Stomach (tissue), 9 donors: ENCODE data around the gene PKNOX2. TPM values are rescaled to one million over a fixed set of nuclear protein-coding genes. Genes with fewer than 3 reads are reported as not detected.

Source experiments
- DNase-seq, 2 donors: peaks; one replicate each; pipeline versions ENCODE4 v3.0.0 to v3.0.0-alpha.2; 2013 to 2019
- H3K27ac ChIP-seq, 5 donors: fragments of 200-600 bp in 4 of 5; sonication (generic) in 4 of 5; one replicate each; pipeline ENCODE4 v1.5.1; 2013 to 2019; ENCODE audit warnings: mild to moderate bottlenecking in 1 of 5, moderate library complexity in 1 of 5
- H3K27me3 ChIP-seq, 3 donors: fragments of 200-600 bp; sonication (generic); one replicate each; pipeline ENCODE4 v1.5.1; 2017 to 2019; ENCODE audit warnings: mixed run types in 1 of 3
- H3K36me3 ChIP-seq, 4 donors: fragments of 200-600 bp; sonication (generic); 1 replicate in 3 of 4; 2 replicates in 1 of 4; pipeline ENCODE4 v1.5.1; 2016 to 2019
- H3K4me1 ChIP-seq, 4 donors: fragments of 200-600 bp; sonication (generic); one replicate each; pipeline ENCODE4 v1.5.1; 2016 to 2019
- H3K4me3 ChIP-seq, 4 donors: fragments of 200-600 bp; sonication (generic) in 3 of 4; one replicate each; pipeline ENCODE4 v1.5.1; 2016 to 2019; ENCODE audit warnings: mild to moderate bottlenecking in 1 of 4
- H3K9me3 ChIP-seq, 4 donors: fragments of 200-600 bp; sonication (generic); one replicate each; pipeline ENCODE4 v1.5.1; 2016 to 2019
- CTCF ChIP-seq, 7 experiments: fragments of 450-650 bp in 4 of 7; fragments of 200-600 bp in 3 of 7; sonication (generic) in 3 of 7; IDR thresholded peaks; one replicate each; pipeline ENCODE4 v1.5.1; 2016 to 2019; ENCODE audit warnings: antibody characterized with exemption in 7 of 7, control low read depth in 2 of 7, mild to moderate bottlenecking in 1 of 7
- EP300 ChIP-seq: sonication (generic); formaldehyde crosslinking; IDR thresholded peaks from one replicate; pipeline ENCODE4 v1.6.1; 2017; ENCODE audit warnings: antibody characterized with exemption
- POLR2A ChIP-seq, 4 donors: fragments of 450-650 bp; IDR thresholded peaks; one replicate each; pipeline ENCODE4 v1.6.1; 2016; ENCODE audit warnings: antibody characterized with exemption in 4 of 4, control low read depth in 2 of 4, mild to moderate bottlenecking in 1 of 4, moderate library complexity in 1 of 4
- POLR2AphosphoS5 ChIP-seq, 3 donors: sonication (generic); formaldehyde crosslinking; IDR thresholded peaks; one replicate each; pipeline ENCODE4 v1.6.1; 2016; ENCODE audit warnings: antibody characterized with exemption in 3 of 3
- WGBS, 5 donors: extraction: QIAGEN DNeasy Blood & Tissue Kit in 3 of 5; methylation state at CpG; one replicate each; pipeline versions ENCODE4 v1.1.5 to v1.1.7; 2013 to 2018; 5-methylcytosine and 5-hydroxymethylcytosine counted together
- intact Hi-C: fragments of 100-400 bp; cut with DNase I; formaldehyde crosslinking; loops from one replicate; pipeline ENCODE4 v1.15.1; 2023; ENCODE audit warnings: low total_unique reads
- polyA plus RNA-seq, 3 donors: library from polyadenylated mRNA; stranded (reverse); fragments of 200-250 nt; gene quantifications; one replicate each; pipeline ENCODE4 v1.2.3, GENCODE V29; 2013
- total RNA-seq, 5 donors: library from RNA; depleted of rRNA; stranded (reverse); fragments of >200 nt; gene quantifications; one replicate each; pipeline versions ENCODE4 v1.1.0 to v1.2.3, GENCODE V29; 2014 to 2016
- donor health status: healthy with polysubstance abuse.
- donor health status: Bipolar disorder and iron deficiency.
- donor health status: healthy.

The PKNOX2 gene
- total and polyA plus RNA-seq, 8 donors = 0.83 to 4.9 (median 2.3) TPM; not detected in 1

GRCh38 chr11:125271483-125272091 is 107.0 kb downstream of the PKNOX2 start:
- intact Hi-C loops = no loop called here
- Histone ChIP-seq H3K36me3 (no peaks in the 10 kb centered on the region), H3K27ac (no peak overlapping the region), H3K9me3 (no peaks in the 10 kb centered on the region), H3K4me1 (peaks cover 0 to 4% (median 0%) of the 10 kb centered on the region in 4 donors), H3K27me3 (no peaks in the 10 kb centered on the region), H3K4me3 (no peak overlapping the region)
- WGBS, 5 donors = 91 to 94% (median 91%) methylated on average over 6 of the region's 6 CpGs
- TF ChIP-seq EP300 = no peak
- TF ChIP-seq CTCF (IDR thresholded peaks at IDR 0.05) = no peak
- no peak for TF ChIP-seq POLR2AphosphoS5 (IDR thresholded peaks at IDR 0.05)
- TF ChIP-seq POLR2A (IDR thresholded peaks at IDR 0.05) = no peak
- no peak for DNase-seq

GRCh38 chr11:125272092-125272491 is 107.5 kb downstream of the PKNOX2 start:
- Histone ChIP-seq H3K4me3 (no peak overlapping the region), H3K27ac (no peak overlapping the region), H3K36me3 (no peaks in the 10 kb centered on the region), H3K27me3 (no peaks in the 10 kb centered on the region), H3K4me1 (peaks cover 0 to 4% (median 0%) of the 10 kb centered on the region in 4 donors), H3K9me3 (no peaks in the 10 kb centered on the region)
- intact Hi-C loops = no loop called here
- DNase-seq = no peak
- no peak for TF ChIP-seq POLR2A (IDR thresholded peaks at IDR 0.05)
- TF ChIP-seq EP300 = no peak
- TF ChIP-seq POLR2AphosphoS5 (IDR thresholded peaks at IDR 0.05) = no peak
- TF ChIP-seq CTCF (IDR thresholded peaks at IDR 0.05) = no peak
- 76 to 92% (median 84%) methylated on average over 3 of the region's 3 CpGs for WGBS, 5 donors

GRCh38 chr11:125272821-125273220 is 108.3 kb downstream of the PKNOX2 start:
- no peak for DNase-seq
- Histone ChIP-seq H3K4me1 (peaks cover 0 to 4% (median 0%) of the 10 kb centered on the region in 4 donors), H3K27me3 (no peaks in the 10 kb centered on the region), H3K9me3 (no peaks in the 10 kb centered on the region), H3K36me3 (no peaks in the 10 kb centered on the region), H3K27ac (no peak overlapping the region), H3K4me3 (no peak overlapping the region)
- no peak for TF ChIP-seq POLR2AphosphoS5 (IDR thresholded peaks at IDR 0.05)
- TF ChIP-seq CTCF (IDR thresholded peaks at IDR 0.05) = no peak
- TF ChIP-seq EP300 = no peak
- no peak for TF ChIP-seq POLR2A (IDR thresholded peaks at IDR 0.05)
- intact Hi-C loops = no loop called here
- 59 to 83% (median 78%) methylated on average over 10 of the region's 10 CpGs for WGBS, 5 donors

- intact Hi-C loops = no loop called here
- H3K4me3 ChIP-seq = no peak overlapping the region
- no peaks in the 10 kb centered on the region for H3K9me3 ChIP-seq
- no peaks in the 10 kb centered on the region for H3K36me3 ChIP-seq
- peaks cover 0 to 4% (median 0%) of the 10 kb centered on the region in 4 donors for H3K4me1 ChIP-seq
- no peak for TF ChIP-seq POLR2AphosphoS5 (IDR thresholded peaks at IDR 0.05)
- TF ChIP-seq CTCF (IDR thresholded peaks at IDR 0.05) = no peak
- TF ChIP-seq POLR2A (IDR thresholded peaks at IDR 0.05) = no peak
- TF ChIP-seq EP300 = no peak
- no peak for DNase-seq
- no peaks in the 10 kb centered on the region for H3K27me3 ChIP-seq
- WGBS, 5 donors = 70 to 86% (median 75%) methylated on average over 5 of the region's 5 CpGs
- H3K27ac ChIP-seq = no peak overlapping the region
Measured at GRCh38 chr11:125273519-125274000, 109.0 kb downstream of the PKNOX2 start.
